DOHH2 (cell line): ENCODE measurements around the gene SFTPA1.
"Not testable (repeated sequence)": the region's sequence is repeated elsewhere in the genome, so short reads cannot be mapped to it uniquely, and the experiment has no call there.

Experiments
- H3F3A ChIP-seq: fragments of 200-600 bp; sonication (generic), shearing (Covaris generic); 2 replicates; pipeline ENCODE4 v1.6.0; 2016; ENCODE audit warnings: antibody characterized with exemption, mild to moderate bottlenecking; ENCODE audit not compliant: control insufficient read depth, insufficient read depth
- H3K27ac ChIP-seq: fragments of 200-600 bp; sonication (generic); 2 replicates; pipeline ENCODE4 v1.5.1; 2014; ENCODE audit warnings: low read depth, mild to moderate bottlenecking, low read length, moderate library complexity
- H3K27me3 ChIP-seq: fragments of 200-600 bp; sonication (generic); 2 replicates; pipeline ENCODE4 v1.6.1; 2014; ENCODE audit warnings: mild to moderate bottlenecking, low read length, mixed read lengths; ENCODE audit not compliant: control insufficient read depth
- H3K36me3 ChIP-seq: fragments of 200-600 bp; sonication (generic); 2 replicates; pipeline ENCODE4 v1.6.1; 2014; ENCODE audit warnings: mild to moderate bottlenecking, low read length, moderate library complexity, mixed read lengths; ENCODE audit not compliant: control insufficient read depth
- H3K4me1 ChIP-seq: fragments of 200-600 bp; sonication (generic); 2 replicates; pipeline ENCODE4 v1.6.1; 2014; ENCODE audit warnings: mild to moderate bottlenecking, low read length, mixed read lengths; ENCODE audit not compliant: control insufficient read depth
- H3K4me2 ChIP-seq: fragments of 200-600 bp; sonication (generic); 2 replicates; pipeline ENCODE4 v1.6.0; 2014; ENCODE audit warnings: mild to moderate bottlenecking, low read length, moderate library complexity
- H3K4me3 ChIP-seq: fragments of 200-600 bp; sonication (generic); 2 replicates; pipeline ENCODE4 v1.5.1; 2014; ENCODE audit warnings: mild to moderate bottlenecking, low read length, mixed read lengths
- H3K79me2 ChIP-seq: fragments of 200-600 bp; sonication (generic); 2 replicates; pipeline ENCODE4 v1.6.1; 2014; ENCODE audit warnings: mild to moderate bottlenecking, low read length, mixed read lengths; ENCODE audit not compliant: control insufficient read depth
- H3K9me2 ChIP-seq: fragments of 200-600 bp; sonication (generic); replicated peaks from 2 replicates; pipeline ENCODE4 v1.6.1; 2014; ENCODE audit warnings: mild to moderate bottlenecking, low read length, mixed read lengths; ENCODE audit not compliant: control insufficient read depth
- H3K9me3 ChIP-seq: fragments of 200-600 bp; sonication (generic); 2 replicates; pipeline ENCODE4 v1.6.1; 2014; ENCODE audit warnings: antibody characterized with exemption, low read length, mixed read lengths; ENCODE audit not compliant: control insufficient read depth, insufficient read depth
- H4K20me1 ChIP-seq: fragments of 200-600 bp; sonication (generic); 2 replicates; pipeline ENCODE4 v1.6.0; 2014; ENCODE audit warnings: low read depth, mild to moderate bottlenecking, antibody characterized with exemption, low read length, moderate library complexity; ENCODE audit not compliant: control insufficient read depth, insufficient read depth
- CTCF ChIP-seq: fragments of 200-600 bp; sonication (generic); IDR thresholded peaks from one replicate; pipeline ENCODE4 v1.5.1; 2014; ENCODE audit warnings: antibody characterized with exemption, mild to moderate bottlenecking, low read depth, low read length; ENCODE audit not compliant: poor library complexity, severe bottlenecking
- EZH2phosphoT487 ChIP-seq: fragments of 200-600 bp; sonication (generic); IDR thresholded peaks from 2 replicates; pipeline ENCODE4 v1.6.1; 2017; ENCODE audit warnings: borderline replicate concordance, mild to moderate bottlenecking, antibody characterized with exemption, low read length, moderate library complexity, mixed read lengths

The SFTPA1 gene

GRCh38 chr10:79638318-79638717 lies 27.6 kb downstream of the SFTPA1 start:
- Histone ChIP-seq H3F3A (no peaks in the 10 kb centered on the region), H3K9me3 (no peaks in the 10 kb centered on the region), H3K4me1 (no peaks in the 10 kb centered on the region), H3K4me3 (no peak overlapping the region), H4K20me1 (no peaks in the 10 kb centered on the region), H3K4me2 (no peak overlapping the region), H3K27ac (no peak overlapping the region), H3K9me2 (no peaks in the 10 kb centered on the region), H3K79me2 (no peaks in the 10 kb centered on the region), H3K36me3 (no peaks in the 10 kb centered on the region), H3K27me3 (no peaks in the 10 kb centered on the region)
- TF ChIP-seq EZH2phosphoT487 (no peak), CTCF (no peak)

GRCh38 chr10:79652695-79653094 lies 42.0 kb downstream of the SFTPA1 start:
- H3K4me3 ChIP-seq, H3K27ac ChIP-seq, H3K9me3 ChIP-seq, H3K27me3 ChIP-seq, H4K20me1 ChIP-seq, H3K4me1 ChIP-seq, H3K9me2 ChIP-seq, H3K79me2 ChIP-seq, H3K36me3 ChIP-seq, H3K4me2 ChIP-seq, H3F3A ChIP-seq: not testable (repeated sequence)

- H3K4me1 ChIP-seq, H3K9me3 ChIP-seq, H4K20me1 ChIP-seq, H3K79me2 ChIP-seq, H3K27me3 ChIP-seq, H3K9me2 ChIP-seq, H3F3A ChIP-seq, H3K27ac ChIP-seq, H3K4me2 ChIP-seq, H3K4me3 ChIP-seq, H3K36me3 ChIP-seq: not testable (repeated sequence)
Observed at GRCh38 chr10:79663287-79663686, 52.5 kb downstream of the SFTPA1 start.

GRCh38 chr10:79664686-79665085 lies 53.9 kb downstream of the SFTPA1 start:
- H3K36me3 ChIP-seq, H3K4me3 ChIP-seq, H3K79me2 ChIP-seq, H3K4me2 ChIP-seq, H3F3A ChIP-seq, H3K9me2 ChIP-seq, H3K27ac ChIP-seq, H4K20me1 ChIP-seq, H3K27me3 ChIP-seq, H3K4me1 ChIP-seq, H3K9me3 ChIP-seq: not testable (repeated sequence)
